Ovary (tissue), 9 donors: Measurements from ENCODE around the gene ITPR1. TPM values are rescaled to one million over a fixed set of nuclear protein-coding genes. Genes with fewer than 3 reads are reported as not detected.

Source experiments
- DNase-seq, 5 donors: peaks; one replicate each; pipeline ENCODE4 v3.0.0-alpha.2; 2019 to 2020
- H3K27ac ChIP-seq, 2 donors: fragments of 200-600 bp; one replicate each; pipeline versions ENCODE4 v1.5.1 to v1.8.0; 2019 to 2022
- H3K27me3 ChIP-seq: fragments of 200-600 bp; one replicate; pipeline ENCODE4 v1.8.0; 2022
- H3K36me3 ChIP-seq: fragments of 200-600 bp; sonication (generic); one replicate; pipeline ENCODE4 v1.5.1; 2019
- H3K4me1 ChIP-seq: one replicate; pipeline ENCODE4 v1.8.1; 2013; ENCODE audit warnings: mild to moderate bottlenecking, moderate library complexity; ENCODE audit not compliant: insufficient read depth
- H3K4me3 ChIP-seq: fragments of 200-600 bp; sonication (generic); one replicate; pipeline ENCODE4 v1.5.1; 2017
- H3K9me3 ChIP-seq, 2 donors: fragments of 200-600 bp in 1 of 2; sonication (generic) in 1 of 2; one replicate each; pipeline versions ENCODE4 v1.5.1 to v1.8.1; 2013 to 2019; ENCODE audit warnings: mild to moderate bottlenecking in 1 of 2, moderate library complexity in 1 of 2
- EP300 ChIP-seq: sonication (generic); formaldehyde crosslinking; IDR thresholded peaks from one replicate; pipeline ENCODE4 v1.6.1; 2017; ENCODE audit warnings: antibody characterized with exemption
- POLR2A ChIP-seq: fragments of 450-650 bp; IDR thresholded peaks from one replicate; pipeline ENCODE4 v1.6.1; 2017; ENCODE audit warnings: antibody characterized with exemption, mild to moderate bottlenecking, moderate library complexity
- WGBS, 3 donors: extraction: QIAGEN DNeasy Blood & Tissue Kit in 1 of 3; methylation state at CpG; one replicate each; pipeline versions ENCODE4 v1.1.5 to v1.1.7; 2013 to 2017; 5-methylcytosine and 5-hydroxymethylcytosine counted together
- intact Hi-C, 4 donors: fragments of 100-400 bp; cut with DNase I; formaldehyde crosslinking; loops; one replicate each; pipeline versions ENCODE4 v1.11.0 to v1.15.1; 2022 to 2023
- polyA plus RNA-seq, 2 donors: library from polyadenylated mRNA; stranded (reverse); fragments of 200-250 nt in 1 of 2; fragments of 350-450 nt in 1 of 2; fragmentation: Illumina TruSeq in 1 of 2; extraction: RNeasy Lipid Tissue Mini Kit (QIAGEN cat#74804) in 1 of 2; gene quantifications; one replicate each; pipeline ENCODE4 v1.2.3, GENCODE V29; 2013 to 2014
- total RNA-seq, 7 donors: library from RNA; depleted of rRNA in 2 of 7; stranded (reverse); fragments of >200 nt in 2 of 7; fragmentation: NEBNext Ultra II Directional in 3 of 7; extraction: Animal tissue kit (Norgen Biotek cat#: 25700) in 3 of 7; gene quantifications; one replicate each; pipeline versions ENCODE4 v1.1.0 to v1.2.4, GENCODE V29; 2016 to 2023
- TF ChIP-seq, protein P1 (sequence below), 3 donors: fragments of 450-650 bp in 2 of 3; fragments of 200-600 bp in 1 of 3; IDR thresholded peaks; one replicate each; pipeline versions ENCODE4 v1.5.1 to v1.8.0; 2016 to 2022; ENCODE audit warnings: antibody characterized with exemption in 3 of 3, mild to moderate bottlenecking in 1 of 3
- donor health status: DM: no; HTN: no; CAD: no; lungs with moderate emphysema.
- donor health status: DM: no; HTN: no; CAD: no.
- donor health status: Bipolar disorder and iron deficiency.
- donor health status: DM: yes; HTN: yes; CAD: no.
- donor health status: DM: no; HTN: no; CAD: no.
- donor health status: DM: yes; HTN: yes; CAD: no.

Gene ITPR1
- total and polyA plus RNA-seq, 9 donors, result 59.5 to 313 (median 144) TPM

DNA sequence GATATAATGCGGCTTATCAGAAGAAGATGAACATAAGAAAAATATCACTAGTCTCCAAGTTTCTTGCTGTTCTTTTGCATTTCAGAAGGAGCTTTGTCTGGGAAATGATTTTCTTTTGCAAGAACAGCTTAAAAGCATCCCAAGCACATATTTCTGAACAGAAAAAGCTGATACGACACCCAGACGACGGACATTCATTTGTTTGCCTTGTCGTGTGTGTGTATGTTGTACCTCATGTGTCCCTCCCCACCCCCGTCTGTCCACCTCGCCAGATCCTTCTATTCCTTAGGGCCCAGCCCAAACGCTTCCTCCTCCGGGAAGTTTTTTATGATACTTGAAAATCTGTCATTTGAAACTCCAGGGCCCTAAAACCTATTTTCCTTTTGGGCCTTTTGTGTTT, 8.8 kb downstream of the ITPR1 start:
- H3K27ac ChIP-seq, result no peak overlapping the region
- WGBS, 3 donors, result 68 to 73% (median 70%) methylated on average over 9 of the region's 9 CpGs

DNA sequence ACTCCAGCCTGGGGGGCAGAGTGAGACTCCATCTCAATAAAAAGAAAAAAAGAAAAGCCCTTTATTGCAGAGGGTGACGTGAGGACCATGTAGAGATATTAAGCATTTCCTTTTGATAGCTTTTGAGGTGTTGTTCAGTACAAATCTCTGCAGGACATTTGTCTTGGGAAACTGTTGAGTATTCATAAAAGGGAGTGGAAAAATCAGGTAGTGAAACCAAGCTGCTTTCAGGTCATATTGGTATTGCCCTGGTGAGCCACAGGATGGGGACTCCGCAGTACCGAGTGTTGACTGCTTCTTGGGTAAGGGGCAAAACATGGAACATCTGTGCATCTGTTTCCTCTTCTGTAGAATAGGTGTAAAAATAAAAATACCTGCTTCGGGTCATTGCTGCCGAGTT, 9.9 kb downstream of the ITPR1 start:
- Histone ChIP-seq H3K9me3 (no peaks in the 10 kb centered on the region), H3K36me3 (no peaks in the 10 kb centered on the region), H3K27ac (peak overlapping the region in 1 of 2 donors; percentile 65), H3K4me3 (no peak overlapping the region), H3K4me1 (peaks cover 34% of the 10 kb centered on the region), H3K27me3 (no peaks in the 10 kb centered on the region)
- no peak for DNase-seq
- no peak for TF ChIP-seq EP300
- TF ChIP-seq, protein P1, sequence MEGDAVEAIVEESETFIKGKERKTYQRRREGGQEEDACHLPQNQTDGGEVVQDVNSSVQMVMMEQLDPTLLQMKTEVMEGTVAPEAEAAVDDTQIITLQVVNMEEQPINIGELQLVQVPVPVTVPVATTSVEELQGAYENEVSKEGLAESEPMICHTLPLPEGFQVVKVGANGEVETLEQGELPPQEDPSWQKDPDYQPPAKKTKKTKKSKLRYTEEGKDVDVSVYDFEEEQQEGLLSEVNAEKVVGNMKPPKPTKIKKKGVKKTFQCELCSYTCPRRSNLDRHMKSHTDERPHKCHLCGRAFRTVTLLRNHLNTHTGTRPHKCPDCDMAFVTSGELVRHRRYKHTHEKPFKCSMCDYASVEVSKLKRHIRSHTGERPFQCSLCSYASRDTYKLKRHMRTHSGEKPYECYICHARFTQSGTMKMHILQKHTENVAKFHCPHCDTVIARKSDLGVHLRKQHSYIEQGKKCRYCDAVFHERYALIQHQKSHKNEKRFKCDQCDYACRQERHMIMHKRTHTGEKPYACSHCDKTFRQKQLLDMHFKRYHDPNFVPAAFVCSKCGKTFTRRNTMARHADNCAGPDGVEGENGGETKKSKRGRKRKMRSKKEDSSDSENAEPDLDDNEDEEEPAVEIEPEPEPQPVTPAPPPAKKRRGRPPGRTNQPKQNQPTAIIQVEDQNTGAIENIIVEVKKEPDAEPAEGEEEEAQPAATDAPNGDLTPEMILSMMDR (IDR thresholded peaks at IDR 0.05), result no peak
- whole genome bisulfite sequencing, 3 donors, result 57 to 73% (median 62%) methylated on average over 5 of the region's 5 CpGs
- intact Hi-C loops, result no loop called here

More for the DNA sequence above, 8.8 kb downstream of the ITPR1 start:
- Histone ChIP-seq H3K9me3 (no peaks in the 10 kb centered on the region), H3K4me3 (no peak overlapping the region), H3K36me3 (no peaks in the 10 kb centered on the region), H3K4me1 (peaks cover 30% of the 10 kb centered on the region), H3K27me3 (no peaks in the 10 kb centered on the region)
- TF ChIP-seq EP300 (no peak), POLR2A (no peak)
- TF ChIP-seq, protein P1 (IDR thresholded peaks at IDR 0.05), result no peak
- intact Hi-C loops, result loop anchor here in 1 of 4 donors (1.0 kb wide), 1 partner anchor 27 kb away; no protein-coding TSS in a partner anchor
- DNase-seq, result no peak

DNA sequence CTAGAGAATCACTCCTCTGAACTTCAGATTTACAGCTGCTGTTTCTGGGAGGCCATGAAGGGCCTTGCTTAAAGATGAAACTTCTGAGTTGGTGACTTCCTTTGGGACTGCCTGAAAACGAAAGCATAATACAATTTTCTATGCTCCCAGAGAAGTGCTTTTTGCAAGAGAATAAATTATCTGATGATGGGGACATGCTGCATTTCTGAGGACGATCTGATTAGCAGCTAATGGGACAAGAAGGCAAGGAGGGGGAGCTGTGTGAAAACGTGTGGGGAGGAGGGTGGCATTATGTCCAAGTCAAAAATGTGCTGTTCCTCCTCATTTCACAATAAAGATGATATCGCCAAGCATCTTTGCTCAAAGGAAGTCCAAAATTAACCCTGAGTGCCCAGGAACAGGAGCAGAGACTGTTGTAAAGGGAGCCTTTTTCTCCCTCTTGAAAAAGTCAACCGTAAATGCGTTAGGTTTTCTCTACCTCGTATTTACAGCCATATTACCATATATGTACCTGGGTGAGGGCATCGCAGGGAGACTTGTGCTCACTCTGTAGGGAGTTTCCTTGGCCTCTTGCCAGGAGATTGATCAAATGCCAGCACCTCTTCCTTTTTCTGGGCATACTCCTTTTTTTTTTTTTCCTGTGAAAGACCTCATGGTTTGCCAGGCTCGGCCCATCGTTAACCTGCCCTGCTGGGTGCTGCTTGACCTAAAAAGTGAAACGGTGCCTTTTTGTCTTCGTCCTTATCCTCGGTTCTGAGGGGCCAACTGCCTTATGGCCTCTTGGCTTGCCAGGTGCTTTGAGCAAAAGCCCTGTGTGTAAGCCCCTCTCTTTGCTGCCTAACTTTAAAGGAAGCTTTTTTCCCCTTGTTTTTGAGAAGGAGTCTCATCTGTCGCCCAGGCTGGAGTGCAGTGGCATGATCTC, 11.5 kb downstream of the ITPR1 start:
- peak overlapping the region in 1 of 2 donors; percentile 65 for H3K27ac ChIP-seq
- H3K27me3 ChIP-seq, result no peaks in the 10 kb centered on the region
- H3K36me3 ChIP-seq, result no peaks in the 10 kb centered on the region
- 30 to 33% (median 33%) methylated on average over 13 to 14 of the region's 14 CpGs for WGBS, 3 donors
- peaks cover 33% of the 10 kb centered on the region for H3K4me1 ChIP-seq
- H3K9me3 ChIP-seq, result no peaks in the 10 kb centered on the region
- H3K4me3 ChIP-seq, result peak overlapping the region; percentile 17
- TF ChIP-seq, protein P1 (IDR thresholded peaks at IDR 0.05), result no peak
- TF ChIP-seq EP300 (no peak), POLR2A (no peak)
- DNase-seq, result peak in 3 of 5 donors; percentile 27 to 52 (median 35)
- intact Hi-C loops, result loop anchor here in 1 of 4 donors (5.0 kb wide), 1 partner anchor 48 kb away; no protein-coding TSS in a partner anchor

DNA sequence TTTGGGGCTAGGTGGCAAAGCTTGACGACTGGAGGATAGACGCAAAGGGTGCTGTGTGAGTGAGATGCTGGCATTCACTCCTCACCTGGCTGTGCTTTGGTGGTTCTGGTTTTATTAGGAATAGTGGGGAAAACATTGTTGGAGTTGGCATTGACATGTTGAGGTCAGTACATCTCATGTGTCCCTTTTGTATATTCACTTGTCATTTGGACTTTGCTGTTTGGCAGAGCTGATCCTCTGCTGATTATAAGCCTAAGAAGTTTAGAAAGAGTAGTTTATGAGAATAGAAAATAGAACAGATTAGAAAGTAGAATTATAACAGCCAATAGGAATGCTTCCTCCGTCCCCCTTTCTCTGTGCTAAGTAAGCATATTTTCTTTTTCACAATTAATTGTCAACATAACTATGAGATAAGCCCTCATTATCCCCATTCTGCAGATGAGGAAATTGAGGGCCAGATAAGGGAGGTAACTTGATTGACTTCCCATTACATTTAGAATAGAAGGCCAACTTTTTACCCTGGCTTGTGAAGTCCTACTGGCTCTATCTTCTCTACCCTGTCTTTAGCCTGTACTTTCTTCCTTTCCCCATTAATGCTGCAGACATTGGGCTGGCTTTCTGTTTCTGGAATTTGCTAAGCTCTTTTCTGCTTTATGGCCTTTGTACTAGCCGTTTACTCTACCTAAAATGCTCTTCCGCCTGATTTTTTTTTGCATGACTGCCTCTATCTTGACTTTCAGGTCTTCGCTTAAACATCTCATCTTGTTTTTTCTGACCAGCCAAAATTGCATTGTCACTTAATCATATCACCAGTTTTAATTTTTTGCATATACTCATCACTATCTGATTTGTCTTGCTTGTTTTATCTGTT, 12.8 kb downstream of the ITPR1 start:
- WGBS, 3 donors, result 78 to 81% (median 80%) methylated on average over 6 of the region's 6 CpGs
- no peak for DNase-seq
- Histone ChIP-seq H3K27ac (peak overlapping the region in 1 of 2 donors; percentile 65), H3K27me3 (no peaks in the 10 kb centered on the region), H3K36me3 (no peaks in the 10 kb centered on the region), H3K4me1 (peaks cover 33% of the 10 kb centered on the region), H3K9me3 (no peaks in the 10 kb centered on the region), H3K4me3 (no peak overlapping the region)
- intact Hi-C loops, result loop anchor here in 1 of 4 donors (5.0 kb wide), 1 partner anchor 46 kb away; no protein-coding TSS in a partner anchor
- no peak for TF ChIP-seq POLR2A
- TF ChIP-seq, protein P1 (IDR thresholded peaks at IDR 0.05), result no peak
- no peak for TF ChIP-seq EP300
